Right lung (tissue), 10 donors: ENCODE measurements around the gene APOA4. TPM values are rescaled to one million over a fixed set of nuclear protein-coding genes. Genes with fewer than 3 reads are reported as not detected.

Experiments used
- DNase-seq, 2 donors: peaks; one replicate each; pipeline ENCODE4 v3.0.0-alpha.2; 2013
- long read RNA-seq, 8 donors: transcript quantifications; one replicate each; lab custom pipeline, GENCODE V29; 2026
- polyA plus RNA-seq, 5 donors: library from polyadenylated mRNA; unstranded; fragments of 120-200 nt; gene quantifications; one replicate each; pipeline versions ENCODE4 v1.2.1 to v1.2.3, GENCODE V29; 2013; ENCODE audit warnings: inconsistent platforms in 1 of 5, low replicate concordance in 1 of 5; ENCODE audit not compliant: insufficient read length in 5 of 5, insufficient read depth in 1 of 5

The APOA4 gene
- polyA plus RNA-seq, result not detected
- long read RNA-seq, donor 1, transcript APOA4-201 (3 exons, 1,473 nt), result major isoform, 27 of 32 reads
- long read RNA-seq, donor 1, partial matches to known transcripts, result 5 of 32 reads
- long read RNA-seq, donor 1, other reads (novel, unspliced or antisense), result 0 of 32 reads
- long read RNA-seq, donor 2, result 0 reads
- long read RNA-seq, donor 3, result 0 reads
- long read RNA-seq, donor 4, result 0 reads
- long read RNA-seq, donor 5, result 0 reads
- long read RNA-seq, donor 6, result 0 reads
- long read RNA-seq, donor 7, result 0 reads
- long read RNA-seq, donor 8, result 0 reads

DNA sequence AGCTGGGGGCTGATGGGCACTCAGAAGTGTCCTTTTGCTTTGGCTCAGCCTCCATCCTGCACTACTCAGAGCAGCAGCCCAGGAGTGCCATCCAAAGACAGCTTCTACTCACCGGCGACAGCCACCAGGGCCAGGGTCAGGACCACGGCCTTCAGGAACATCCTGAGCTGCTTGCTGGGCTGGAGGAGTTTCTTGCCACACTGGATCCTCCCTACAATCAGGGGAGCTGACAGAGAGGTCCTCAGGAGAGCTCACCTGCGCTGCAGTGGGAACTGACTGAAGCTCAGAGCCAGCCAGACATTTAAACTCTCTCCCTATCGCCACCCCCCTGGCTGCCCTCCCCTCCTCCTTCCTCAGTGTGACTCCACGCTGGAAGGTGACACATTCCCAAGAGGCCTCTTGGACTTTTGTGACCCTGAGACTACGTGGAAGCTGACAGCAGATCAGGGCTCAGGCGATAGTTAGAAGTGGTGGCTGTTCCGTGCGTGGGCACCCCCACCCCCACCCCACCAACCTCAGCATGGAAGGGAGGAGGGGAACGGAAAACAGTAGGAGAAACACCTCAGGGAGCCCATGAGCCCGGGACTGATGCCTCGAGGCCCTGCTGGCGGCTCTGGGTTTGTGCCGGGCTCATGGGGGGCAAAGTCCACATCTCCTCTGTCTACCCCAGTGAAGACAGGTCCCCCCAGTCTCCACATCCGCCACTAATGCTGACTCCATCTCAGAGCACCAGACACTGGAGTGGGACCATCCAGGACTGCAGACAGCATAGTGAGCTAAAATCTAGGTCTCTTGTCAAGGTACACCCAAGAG, at the start of gene APOA4:
TSS of gene APOA4 (minus strand) at position 274 of the 813 bp plus-strand sequence. CDS start at position 161, 113 bp downstream.
- no peak for DNase-seq

DNA sequence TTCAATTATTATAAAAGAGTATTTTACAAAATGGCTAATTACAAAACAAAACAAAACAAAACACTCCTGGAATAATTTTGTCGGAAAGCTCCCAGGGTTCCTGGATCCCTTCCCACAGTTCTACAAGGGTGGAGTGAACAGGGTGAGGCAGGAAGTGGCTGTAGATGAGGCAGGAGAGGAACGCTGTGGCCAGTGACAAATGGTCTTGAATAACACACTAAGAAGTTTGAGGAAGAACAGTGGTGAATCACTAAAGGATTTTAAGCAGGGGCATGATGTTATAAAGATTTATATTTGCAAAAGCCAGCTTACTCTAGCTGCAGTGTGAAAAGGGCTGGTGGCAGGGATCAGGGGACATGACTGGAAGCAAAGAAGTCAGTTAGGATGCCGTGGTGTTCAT, 48.1 kb upstream of the APOA4 start:
- DNase-seq, result no peak

DNA sequence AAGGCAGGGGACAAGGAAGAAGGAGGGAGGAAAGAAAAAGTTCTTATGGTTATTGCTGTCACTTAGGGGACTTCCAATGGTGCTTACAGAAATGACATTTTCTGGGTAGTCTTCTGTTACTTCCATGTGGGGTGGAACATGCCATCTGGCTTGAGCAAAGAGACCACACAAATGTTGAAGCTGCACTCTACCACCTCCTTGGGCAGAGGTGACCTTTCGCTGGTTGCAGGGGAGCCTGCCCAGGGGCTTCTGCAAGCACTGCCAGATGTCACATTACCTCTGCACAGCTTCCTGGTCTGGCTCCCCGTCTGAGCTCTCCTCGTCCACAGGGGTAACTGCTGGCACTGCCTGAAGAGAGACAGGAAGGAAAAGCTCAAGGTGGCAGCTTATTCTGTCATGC, 47.0 kb upstream of the APOA4 start:
- DNase-seq, result no peak

DNA sequence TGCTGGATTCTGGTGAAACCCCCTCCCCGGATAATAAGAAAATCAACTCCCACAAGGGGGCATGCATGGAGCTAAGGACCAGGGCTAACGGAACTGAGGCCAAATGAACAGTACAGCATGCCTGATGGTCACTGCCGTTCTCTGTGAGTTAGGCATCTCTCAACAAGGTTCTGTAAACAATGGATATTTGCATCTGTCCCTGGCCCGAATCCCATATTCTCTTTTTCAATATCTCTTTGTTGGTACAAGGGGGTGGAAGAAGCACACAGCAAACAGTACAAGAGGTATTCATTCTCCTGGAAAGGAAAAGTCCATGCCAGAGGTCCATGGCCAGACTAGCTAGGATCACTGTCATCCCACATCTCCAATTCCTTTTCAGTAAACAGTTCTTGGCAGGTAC, 46.5 kb upstream of the APOA4 start:
- DNase-seq, result no peak

DNA sequence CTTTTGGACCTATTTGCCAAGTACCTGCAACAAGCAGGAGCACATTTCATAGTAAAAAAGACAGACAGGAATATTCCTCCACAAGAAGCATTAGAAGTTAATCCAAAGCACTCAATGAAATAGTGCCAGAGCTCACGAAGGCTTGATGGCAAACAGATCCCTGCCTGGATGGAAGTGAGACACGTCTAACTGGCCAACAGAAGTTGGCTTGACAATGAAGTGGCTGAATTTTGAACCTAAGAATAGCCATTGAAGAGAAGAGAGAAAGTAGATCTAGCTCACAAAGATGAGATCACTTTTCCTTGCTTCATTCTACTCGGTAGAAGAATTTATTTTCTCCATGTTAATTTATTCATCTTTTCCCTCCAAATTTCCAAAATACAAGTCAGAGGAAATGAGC, 45.0 kb upstream of the APOA4 start:
- DNase-seq, result no peak

DNA sequence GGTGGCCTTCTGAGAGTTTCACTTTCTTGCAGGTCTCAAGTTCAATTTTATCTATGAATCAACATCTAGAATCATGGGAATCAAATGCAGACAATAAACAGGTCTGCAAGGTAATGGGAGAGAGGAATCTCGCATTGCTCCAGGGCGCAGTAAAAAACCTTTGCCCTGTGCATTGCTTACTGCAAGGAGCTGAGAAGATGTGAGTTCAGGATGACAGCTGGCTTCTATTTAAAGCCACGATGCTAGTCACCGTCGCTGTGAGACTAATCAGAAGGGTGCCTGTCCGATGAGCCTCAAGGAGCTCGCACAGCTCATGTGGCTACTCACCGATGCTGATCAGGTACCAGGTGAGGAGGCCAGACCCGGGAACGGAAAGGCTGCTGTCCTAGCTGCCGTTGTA, 44.5 kb upstream of the APOA4 start:
- DNase-seq, result no peak

DNA sequence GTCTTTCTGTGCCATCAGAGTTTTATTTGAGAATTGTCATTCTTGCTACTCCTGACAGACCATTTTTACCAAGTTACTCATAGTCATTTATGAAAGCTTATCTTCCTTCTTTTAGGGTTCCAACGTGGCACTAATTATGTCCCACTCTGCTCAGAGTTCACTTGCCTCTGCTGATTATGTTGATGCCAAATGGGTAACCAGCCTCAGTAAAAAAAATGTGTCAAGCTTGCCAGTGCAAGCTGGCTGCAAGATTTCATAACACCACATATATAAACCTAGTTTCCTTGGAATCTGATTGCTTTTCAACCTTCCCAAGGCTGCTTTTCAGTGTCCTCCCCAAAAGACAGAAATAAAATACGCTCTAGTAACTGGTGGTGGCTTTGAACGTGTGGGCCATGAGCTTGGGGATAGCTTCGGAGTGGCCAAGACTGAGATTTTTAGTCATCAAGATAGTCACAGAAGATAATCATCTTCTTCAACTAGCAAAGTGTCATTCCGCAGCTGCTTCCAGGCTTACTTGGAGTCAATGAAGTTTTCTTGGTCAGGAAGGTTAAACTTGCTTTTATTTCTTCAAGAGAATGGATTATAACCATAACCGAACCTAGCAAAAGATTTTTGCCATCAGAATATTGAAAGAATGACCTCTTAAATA, 43.8 kb upstream of the APOA4 start:
- DNase-seq, result no peak

DNA sequence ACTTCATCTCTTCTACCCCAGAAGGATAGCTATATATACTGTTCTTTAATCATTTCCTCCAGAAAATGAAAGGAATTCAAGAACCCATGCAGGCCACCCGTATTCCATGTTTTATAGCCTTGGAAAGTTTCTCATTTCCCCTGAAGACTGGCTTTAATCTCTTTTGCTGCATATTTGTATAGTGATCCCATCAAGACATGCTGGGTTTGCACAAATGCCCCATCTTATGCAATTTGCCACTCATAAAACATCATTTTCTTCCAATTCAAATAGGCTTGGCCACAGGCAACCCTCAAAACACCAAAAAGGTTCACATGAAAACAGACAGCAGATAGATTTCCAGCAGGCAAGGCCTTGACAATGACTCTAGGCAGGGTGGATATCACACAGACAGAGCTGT, 42.6 kb upstream of the APOA4 start:
- DNase-seq, result no peak

DNA sequence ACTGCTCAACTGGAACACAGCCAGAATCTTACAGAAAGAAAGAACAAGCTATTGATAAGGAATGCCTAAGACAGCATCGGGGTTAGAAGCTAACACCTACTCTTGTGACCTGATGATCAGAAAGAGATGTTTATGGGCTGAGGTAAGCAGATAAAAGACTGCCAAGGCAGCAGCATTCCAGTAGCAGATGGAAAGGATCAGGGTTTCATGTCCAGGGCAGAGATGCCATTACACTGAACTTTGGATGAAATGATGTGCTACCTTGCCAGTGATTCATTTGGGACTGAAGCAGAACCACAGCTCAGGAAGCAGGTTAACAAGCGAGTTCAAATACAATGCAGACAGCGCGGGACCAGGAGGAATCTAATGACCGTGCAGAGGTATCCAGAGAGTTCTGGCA, 41.4 kb upstream of the APOA4 start:
- DNase-seq, result no peak

DNA sequence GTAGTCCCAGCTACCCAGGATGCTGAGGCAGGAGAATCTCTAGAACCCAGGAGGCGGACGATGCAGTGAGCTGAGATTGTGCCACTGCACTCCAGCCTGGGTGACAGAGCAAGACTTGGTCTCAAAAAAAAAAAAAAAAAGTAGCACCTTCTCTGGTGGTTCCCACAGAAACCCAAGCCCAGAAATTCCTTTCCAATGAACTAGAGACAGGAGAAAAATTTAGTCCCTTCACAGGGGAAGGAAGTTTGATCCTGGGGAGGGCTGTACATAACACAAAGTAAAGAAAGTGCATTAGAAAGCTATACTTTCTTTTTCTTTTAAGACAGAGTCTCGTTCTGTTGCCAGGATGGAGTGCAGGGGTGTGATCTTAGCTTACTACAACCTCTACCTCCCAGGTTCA, 39.8 kb upstream of the APOA4 start:
- DNase-seq, result no peak

DNA sequence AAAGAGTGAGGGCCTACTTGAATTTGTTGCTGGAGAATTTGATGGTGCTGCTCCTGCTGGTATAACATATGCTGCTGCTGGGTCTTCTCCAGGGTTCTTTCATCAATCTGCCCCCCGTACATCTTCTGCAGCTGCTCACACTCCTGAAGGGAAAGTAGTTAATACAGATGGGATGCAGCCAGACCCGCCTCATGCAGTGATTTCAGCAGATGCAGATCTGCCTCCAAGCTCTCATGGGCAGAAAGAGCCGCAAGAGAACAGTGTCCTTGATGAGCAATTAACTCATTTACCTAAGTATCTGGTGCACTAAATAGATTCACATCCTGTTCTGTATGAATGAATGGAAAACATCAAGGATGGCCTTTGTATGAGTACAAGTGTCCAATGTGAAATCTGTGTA, 39.1 kb upstream of the APOA4 start:
- DNase-seq, result no peak

DNA sequence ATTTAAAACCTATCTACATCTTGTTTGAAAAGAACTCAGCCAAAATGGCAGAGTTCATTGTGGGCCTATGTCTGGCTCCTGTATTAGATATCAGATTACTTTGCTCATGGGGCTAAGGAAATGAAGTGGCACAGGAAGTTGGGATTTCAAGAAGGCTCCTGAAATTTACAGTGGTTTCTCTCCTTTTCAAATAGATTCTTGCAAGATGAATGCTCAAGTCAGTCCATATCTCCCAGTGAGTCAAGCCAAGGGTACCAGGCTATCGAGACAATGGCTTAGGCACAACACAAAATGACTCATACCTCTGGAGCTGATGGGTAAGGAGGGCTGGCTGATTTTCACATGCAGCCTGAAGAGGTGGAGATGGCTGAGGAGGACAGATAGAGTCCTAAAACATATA, 38.4 kb upstream of the APOA4 start:
- no peak for DNase-seq

DNA sequence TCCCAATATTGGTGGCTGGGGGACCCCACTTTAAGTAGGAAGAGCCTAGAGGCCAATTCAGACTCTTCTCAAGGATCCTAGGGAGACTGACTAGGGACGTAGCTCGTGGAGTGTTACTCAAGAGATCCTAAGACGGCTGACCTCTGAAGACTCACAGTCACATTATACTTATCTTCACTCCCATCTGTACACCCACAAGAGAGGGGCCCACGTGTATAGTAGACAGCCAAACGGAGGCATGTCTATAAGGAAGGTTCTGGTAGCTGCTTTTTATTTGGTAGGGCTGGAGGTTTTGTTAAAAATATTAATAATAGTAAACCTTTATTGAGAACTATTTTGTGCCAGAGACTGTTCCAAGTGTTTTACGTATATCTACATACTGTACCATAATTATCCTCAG, 37.2 kb upstream of the APOA4 start:
- no peak for DNase-seq

DNA sequence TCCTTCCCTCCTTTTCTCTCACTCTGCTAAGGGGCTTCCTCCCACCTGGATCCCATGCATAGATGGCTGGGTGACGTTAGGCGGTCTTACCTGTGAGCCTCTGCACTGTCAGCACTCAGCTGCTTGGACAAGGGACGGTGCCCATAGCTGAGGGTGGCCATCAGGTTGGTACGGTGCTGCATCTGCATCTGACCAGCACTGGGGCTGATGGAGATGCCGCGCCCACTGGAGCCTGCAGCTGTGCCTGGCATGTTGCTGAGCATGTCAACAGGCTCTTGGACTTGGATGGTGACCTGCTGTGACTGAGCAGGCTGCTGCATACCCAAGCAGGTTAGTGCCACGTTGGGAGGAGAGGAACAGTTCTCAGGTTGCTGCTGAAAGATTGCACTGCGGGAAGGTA, 36.1 kb upstream of the APOA4 start:
- no peak for DNase-seq

DNA sequence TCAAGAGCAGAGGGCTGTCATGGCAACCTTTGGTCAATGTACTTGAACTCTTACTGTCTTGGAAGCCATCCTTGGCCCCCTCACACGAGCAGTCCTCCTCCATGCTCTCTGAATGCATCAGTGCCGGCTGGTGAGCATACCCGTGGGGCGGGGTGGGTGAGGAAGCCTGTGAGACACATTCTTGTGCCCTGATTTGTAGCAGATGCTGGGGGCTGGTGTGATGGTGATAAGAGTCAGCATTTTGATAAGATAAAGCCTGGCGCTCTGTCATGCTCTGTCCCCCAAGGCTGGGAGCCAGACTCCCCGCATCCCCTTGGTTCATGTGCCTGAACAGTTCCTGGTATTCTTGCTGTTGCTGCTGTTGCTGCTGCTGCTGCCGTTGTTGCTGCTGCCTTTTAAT, 34.8 kb upstream of the APOA4 start:
- no peak for DNase-seq

DNA sequence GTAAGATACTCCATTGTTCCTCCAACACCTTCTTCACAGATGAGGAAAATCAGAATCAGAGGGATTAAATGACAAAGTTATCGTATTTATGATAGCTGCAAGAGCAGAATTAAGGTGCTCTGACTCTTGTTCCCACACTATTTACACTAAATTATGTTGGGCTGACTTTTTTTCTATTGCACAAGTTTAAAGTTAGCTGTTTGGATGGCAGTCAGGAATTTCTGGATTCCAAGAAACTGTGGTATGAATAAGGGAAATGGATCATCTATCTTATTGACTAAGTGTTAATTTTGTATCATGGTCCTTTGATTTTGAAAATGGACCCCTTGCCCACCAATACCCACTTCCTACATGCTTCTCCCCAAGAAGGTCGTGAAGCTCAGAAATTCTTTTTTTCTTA, 34.2 kb upstream of the APOA4 start:
- no peak for DNase-seq

DNA sequence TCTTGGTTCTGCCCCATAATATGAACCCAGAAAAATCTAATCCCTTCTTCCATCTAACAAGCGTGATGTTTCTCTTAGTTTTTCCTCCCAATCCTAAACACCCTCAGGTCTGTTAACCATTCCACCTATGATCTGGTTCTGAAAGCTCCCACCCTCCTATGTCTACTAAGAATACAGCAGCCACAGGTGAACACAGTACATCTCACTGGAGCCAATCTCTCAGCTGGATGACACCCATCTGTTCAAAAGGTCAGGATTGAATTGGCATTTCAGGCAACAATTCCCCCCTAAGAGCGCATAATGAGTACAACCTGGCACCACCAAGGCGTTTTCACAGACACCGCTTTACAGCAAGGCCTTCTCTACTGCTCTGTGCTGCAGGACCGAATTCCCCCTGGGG, 33.3 kb upstream of the APOA4 start:
- no peak for DNase-seq

DNA sequence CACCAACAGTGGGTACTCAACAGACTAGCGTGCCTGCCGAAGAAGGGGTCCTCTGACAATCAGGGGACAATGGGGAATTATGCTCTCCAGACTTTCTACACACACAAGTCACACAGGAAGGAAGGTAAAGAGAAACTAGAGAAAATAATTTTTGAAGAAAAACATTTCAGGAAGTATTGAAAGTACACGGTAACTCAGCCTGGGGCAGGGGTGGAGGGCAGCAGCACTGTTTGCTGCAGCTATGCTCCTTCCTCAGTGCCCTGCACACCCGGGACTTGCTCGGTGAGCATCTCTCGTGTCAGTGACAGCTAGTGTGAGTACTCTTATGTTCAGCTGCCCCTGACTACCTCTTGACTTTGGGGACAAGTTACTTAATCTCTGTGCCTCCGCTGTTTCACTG, 32.3 kb upstream of the APOA4 start:
- DNase-seq, result no peak

DNA sequence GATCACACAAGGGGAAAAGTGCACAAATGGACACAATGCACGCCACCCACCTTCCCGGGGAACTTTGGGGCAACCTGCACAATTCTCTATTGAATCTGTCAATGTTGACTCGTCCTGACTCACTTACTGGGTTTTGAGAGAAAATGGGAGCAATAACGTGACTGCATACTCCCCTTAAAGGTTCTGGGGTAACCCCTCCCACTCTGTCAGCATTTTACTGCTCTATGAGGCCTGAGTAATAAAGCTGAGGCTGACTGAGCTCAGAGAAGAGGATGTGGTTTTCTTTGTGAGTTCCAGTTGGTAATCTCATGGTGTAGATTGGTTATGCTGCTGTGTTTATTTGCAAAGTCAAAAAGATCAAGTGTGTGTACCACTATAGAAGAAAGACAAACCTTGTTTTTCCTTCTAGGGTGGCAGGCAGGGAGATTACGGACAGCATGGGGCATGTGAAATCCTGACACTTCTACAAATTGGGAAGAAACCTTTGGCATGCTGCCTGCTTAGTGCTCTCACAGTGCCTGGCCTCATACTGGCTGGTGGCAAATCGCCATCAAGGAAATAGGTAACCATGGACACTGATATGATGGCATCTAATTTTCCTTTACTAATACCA, 30.5 kb upstream of the APOA4 start:
- no peak for DNase-seq

DNA sequence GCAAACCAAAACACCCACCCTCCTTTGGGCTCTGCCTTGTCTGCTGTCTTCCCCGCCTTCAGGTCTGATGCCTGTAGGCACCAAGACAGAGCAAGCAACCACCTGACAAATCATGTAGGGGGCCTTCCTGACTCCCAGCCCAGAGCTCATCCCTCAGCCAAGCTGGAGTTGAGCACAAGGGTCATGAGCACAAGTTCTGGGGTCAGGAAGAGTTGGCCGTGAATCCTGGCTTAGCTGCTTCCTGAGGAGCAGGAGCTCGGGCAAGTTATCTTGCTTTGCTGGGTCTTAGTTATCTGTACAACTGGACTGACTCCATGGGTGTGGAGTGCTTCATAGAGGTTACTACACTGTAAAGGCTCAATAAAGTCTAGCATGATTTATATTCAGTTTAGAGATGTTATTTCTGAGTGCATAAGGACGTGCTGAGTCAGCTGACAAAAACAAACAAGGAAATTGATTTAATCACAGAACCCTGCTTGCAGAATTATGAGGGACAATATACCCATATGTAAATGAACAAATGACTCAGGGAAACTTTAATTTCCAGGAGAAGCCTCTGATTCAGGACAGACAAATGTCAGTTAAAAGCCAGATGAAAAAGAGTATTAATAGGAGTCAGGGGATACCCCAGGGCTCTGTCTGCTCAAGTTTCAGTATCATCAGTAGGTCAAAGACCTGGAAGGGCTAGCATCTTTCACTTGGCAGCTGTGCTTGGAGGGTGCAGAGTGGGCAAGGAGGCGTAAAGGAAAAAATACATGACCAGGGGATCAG, 29.3 kb upstream of the APOA4 start:
- DNase-seq, result no peak

DNA sequence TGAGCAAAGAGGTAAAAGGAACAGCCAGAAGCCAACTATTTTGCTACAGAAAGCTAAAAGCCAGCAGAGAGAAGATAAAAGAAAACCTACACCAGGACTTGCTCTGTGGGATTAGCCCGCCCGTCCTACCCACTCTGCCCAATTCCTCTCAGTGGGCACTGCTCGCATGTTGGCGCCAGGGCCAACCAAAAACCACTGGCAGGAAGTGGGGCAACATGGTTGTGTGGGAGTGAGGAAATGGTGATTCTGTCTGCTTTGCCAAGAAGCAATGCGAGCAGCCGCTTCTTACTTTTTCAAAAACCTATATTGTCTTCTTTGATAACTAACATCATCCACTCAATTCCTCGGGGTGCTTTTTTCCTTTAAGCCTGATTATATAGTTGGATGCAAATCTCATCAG, 28.5 kb upstream of the APOA4 start:
- DNase-seq, result no peak

DNA sequence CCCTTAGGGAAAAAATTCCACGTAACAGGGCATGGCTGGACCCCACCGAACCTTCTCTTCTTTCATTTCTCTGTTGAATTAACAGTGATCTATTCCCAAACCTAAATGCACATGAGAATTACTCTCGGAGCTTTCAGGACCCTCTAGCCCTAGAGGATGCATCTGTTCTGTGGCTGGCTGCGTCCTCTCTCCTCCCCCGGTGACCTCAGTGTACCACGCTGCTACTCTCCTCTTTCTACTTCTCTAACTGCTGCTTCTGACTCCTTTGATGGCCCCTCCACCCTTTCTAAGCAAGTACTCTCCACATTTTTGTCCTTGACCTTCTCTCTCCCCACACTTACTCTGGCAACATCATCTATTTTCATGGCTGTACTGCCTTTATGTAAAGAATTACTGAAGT, 26.4 kb upstream of the APOA4 start:
- DNase-seq, result no peak
